ENCODE results near the gene LRBA. TPM values are rescaled to one million over a fixed set of nuclear protein-coding genes. Genes with fewer than 3 reads are reported as not detected.
"Not testable (repeated sequence)": the region's sequence is repeated elsewhere in the genome, so short reads cannot be mapped to it uniquely, and the experiment has no call there.

Gene LRBA
- total and polyA plus RNA-seq, 8 donors, result 7.3 to 156 (median 73.9) TPM

- WGBS, 5 donors, result 94 to 97% (median 96%) methylated on average over 2 of the region's 2 CpGs
- H3K9me3 ChIP-seq, result no peaks in the 10 kb centered on the region
- TF ChIP-seq POLR2A (IDR thresholded peaks at IDR 0.05) (no peak), EP300 (IDR thresholded peaks at IDR 0.05) (no peak), POLR2AphosphoS5 (IDR thresholded peaks at IDR 0.05) (no peak), CTCF (IDR thresholded peaks at IDR 0.05) (no peak)
- H3K36me3 ChIP-seq, result peaks cover 0 to 14% (median 12%) of the 10 kb centered on the region in 4 donors
- no peak overlapping the region for H3K27ac ChIP-seq
- H3K4me3 ChIP-seq, result no peak overlapping the region
- intact Hi-C loops (cut with DNase I; ENCODE audit: low total_unique reads), result no loop called here
- peaks cover 0 to 13% (median 4%) of the 10 kb centered on the region in 4 donors for H3K4me1 ChIP-seq
- DNase-seq, result no peak
- no peaks in the 10 kb centered on the region for H3K27me3 ChIP-seq
Observed at GRCh38 chr4:150931005-150931404, 84.1 kb downstream of the LRBA start.

- Histone ChIP-seq H3K27me3 (no peaks in the 10 kb centered on the region), H3K27ac (no peak overlapping the region), H3K9me3 (no peaks in the 10 kb centered on the region), H3K4me3 (no peak overlapping the region), H3K36me3 (peaks cover 0 to 48% (median 40%) of the 10 kb centered on the region in 4 donors), H3K4me1 (peaks cover 0 to 3% (median 0%) of the 10 kb centered on the region in 4 donors)
- 81 to 100% (median 94%) methylated on average over 1 of the region's 1 CpG for WGBS, 5 donors
- intact Hi-C loops (cut with DNase I; ENCODE audit: low total_unique reads), result no loop called here
- TF ChIP-seq POLR2A (IDR thresholded peaks at IDR 0.05) (no peak), CTCF (IDR thresholded peaks at IDR 0.05) (no peak), EP300 (IDR thresholded peaks at IDR 0.05) (no peak), POLR2AphosphoS5 (IDR thresholded peaks at IDR 0.05) (no peak)
- DNase-seq, result no peak
Observed at GRCh38 chr4:150923945-150924344, 91.1 kb downstream of the LRBA start.

- H3K36me3 ChIP-seq, result peaks cover 0 to 53% (median 50%) of the 10 kb centered on the region in 4 donors
- H3K27me3 ChIP-seq; H3K27ac ChIP-seq; H3K4me1 ChIP-seq; H3K4me3 ChIP-seq; intact Hi-C loops (cut with DNase I; ENCODE audit: low total_unique reads); DNase-seq; H3K9me3 ChIP-seq: not testable (repeated sequence)
- 95 to 99% (median 98%) methylated on average over 9 of the region's 9 CpGs for WGBS, 5 donors
Observed at GRCh38 chr4:150921486-150921885, 93.6 kb downstream of the LRBA start.

GRCh38 chr4:150918562-150918961 lies 96.5 kb downstream of the LRBA start:
- H3K9me3 ChIP-seq; intact Hi-C loops (cut with DNase I; ENCODE audit: low total_unique reads); H3K27me3 ChIP-seq; H3K27ac ChIP-seq; DNase-seq; H3K4me1 ChIP-seq; H3K4me3 ChIP-seq: not testable (repeated sequence)
- 88 to 96% (median 94%) methylated on average over 3 of the region's 3 CpGs for WGBS, 5 donors
- peaks cover 0 to 63% (median 42%) of the 10 kb centered on the region in 4 donors for H3K36me3 ChIP-seq

- no peaks in the 10 kb centered on the region for H3K27me3 ChIP-seq
- intact Hi-C loops (cut with DNase I; ENCODE audit: low total_unique reads), result no loop called here
Observed at GRCh38 chr4:150911326-150911725, 103.8 kb downstream of the LRBA start.

More at GRCh38 chr4:150911326-150911725, 103.8 kb downstream of the LRBA start:
- Histone ChIP-seq H3K4me3 (no peak overlapping the region), H3K27ac (no peak overlapping the region), H3K36me3 (peaks cover 0 to 64% (median 40%) of the 10 kb centered on the region in 4 donors), H3K4me1 (no peaks in the 10 kb centered on the region), H3K9me3 (peaks cover 0 to 4% (median 0%) of the 10 kb centered on the region in 4 donors)
- WGBS, 5 donors, result 96 to 100% (median 98%) methylated on average over 1 of the region's 1 CpG
- no peak for DNase-seq
- TF ChIP-seq POLR2AphosphoS5 (IDR thresholded peaks at IDR 0.05) (no peak), CTCF (IDR thresholded peaks at IDR 0.05) (no peak), POLR2A (IDR thresholded peaks at IDR 0.05) (no peak), EP300 (IDR thresholded peaks at IDR 0.05) (no peak)

All from stomach (tissue), 9 donors.